ENCODE data around the gene MAP3K4.
"Not testable (repeated sequence)": the region's sequence is repeated elsewhere in the genome, so short reads cannot be mapped to it uniquely, and the experiment has no call there.

GRCh38 chr6:160972594-160972993, 19.0 kb upstream of the MAP3K4 start:
- not testable (repeated sequence) for TF ChIP-seq CTCF (conservative IDR thresholded peaks at IDR 0.05; ENCODE audit: low read length); EZH2phosphoT487 (IDR thresholded peaks at IDR 0.05; ENCODE audit: borderline replicate concordance, low read depth, low read length)
